ENCODE measurements around the gene KNOP1.

Gene KNOP1

DNA sequence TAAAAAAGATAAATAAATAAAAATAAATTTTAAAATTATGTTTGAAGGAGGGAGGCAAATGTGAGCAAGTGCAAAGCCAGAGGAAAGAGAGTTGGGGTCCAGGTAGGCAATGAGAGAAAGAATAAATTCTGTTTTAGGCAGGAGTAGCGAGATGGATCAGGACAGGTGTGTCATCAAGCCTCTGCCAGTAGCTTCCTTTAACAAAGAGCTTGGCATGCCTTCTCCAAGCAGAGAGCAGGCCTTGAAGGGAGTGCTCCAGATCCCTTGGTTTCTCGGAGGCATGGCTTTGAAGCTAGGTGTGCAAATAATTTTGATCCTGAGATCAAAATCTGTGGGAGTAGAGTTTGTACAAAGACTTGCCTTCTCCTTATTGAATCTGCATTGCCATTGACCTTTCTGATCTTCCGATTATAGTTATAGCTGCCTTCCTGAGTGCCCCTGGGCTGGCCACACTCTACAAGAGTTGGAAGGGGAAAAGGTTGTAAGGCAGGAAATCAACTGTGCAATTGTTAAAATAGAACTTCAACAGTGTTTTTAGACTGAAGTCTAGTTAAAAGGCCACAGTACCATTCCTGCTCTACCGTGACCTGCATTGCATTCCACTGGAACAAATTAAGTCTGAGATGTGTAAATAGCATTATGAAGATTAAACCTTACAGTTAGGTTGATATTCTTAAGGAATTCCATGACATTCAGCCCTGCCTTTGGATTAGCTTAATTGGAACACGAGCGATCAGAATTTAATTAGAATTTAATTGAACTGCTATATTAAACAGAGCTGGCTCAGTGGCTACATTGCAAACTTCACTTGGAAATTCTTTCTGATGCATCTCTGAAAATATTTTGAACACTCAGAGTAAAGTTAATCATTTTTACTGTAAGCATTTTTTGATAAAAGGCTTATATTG is 33.7 kb upstream of the KNOP1 start:
- no peak for TF ChIP-seq POLR2A (IDR thresholded peaks at IDR 0.05; ENCODE audit: low read depth, low read length)
- no peak for DNase-seq (ENCODE audit: insufficient read length, low spot score)
- FAIRE-seq, result no peak

- DNase-seq (ENCODE audit: insufficient read length, low spot score), result no peak
- no peak for TF ChIP-seq POLR2A (IDR thresholded peaks at IDR 0.05; ENCODE audit: low read depth, low read length)
- no peak for FAIRE-seq
Observed at GRCh38 chr16:19749571-19750080, 31.6 kb upstream of the KNOP1 start.

GRCh38 chr16:19748389-19749168 is 30.6 kb upstream of the KNOP1 start:
- no peak for DNase-seq (ENCODE audit: insufficient read length, low spot score)
- no peak for TF ChIP-seq POLR2A (IDR thresholded peaks at IDR 0.05; ENCODE audit: low read depth, low read length)
- FAIRE-seq, result no peak

DNA sequence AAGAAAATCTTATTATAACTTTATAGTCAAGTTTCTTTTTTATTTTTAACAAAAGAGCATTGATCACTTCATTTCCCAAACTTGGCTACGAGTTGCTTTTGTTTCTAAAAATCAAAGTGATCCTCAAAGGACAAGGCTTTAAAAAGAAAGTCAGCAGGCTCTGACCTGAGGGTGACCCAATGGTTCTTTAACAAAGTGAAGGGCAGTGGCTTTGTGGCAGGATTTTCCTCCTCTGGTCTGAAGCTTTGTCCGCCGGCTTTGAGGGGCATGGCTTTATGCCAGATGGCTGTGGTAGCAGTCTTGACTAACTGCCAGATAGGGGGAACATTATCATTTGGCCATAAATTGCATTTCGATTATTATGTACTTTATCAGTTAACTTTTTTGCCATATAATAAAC is 28.5 kb upstream of the KNOP1 start:
- no peak for TF ChIP-seq POLR2A (IDR thresholded peaks at IDR 0.05; ENCODE audit: low read depth, low read length)
- DNase-seq (ENCODE audit: insufficient read length, low spot score) (no peak), FAIRE-seq (no peak)

DNA sequence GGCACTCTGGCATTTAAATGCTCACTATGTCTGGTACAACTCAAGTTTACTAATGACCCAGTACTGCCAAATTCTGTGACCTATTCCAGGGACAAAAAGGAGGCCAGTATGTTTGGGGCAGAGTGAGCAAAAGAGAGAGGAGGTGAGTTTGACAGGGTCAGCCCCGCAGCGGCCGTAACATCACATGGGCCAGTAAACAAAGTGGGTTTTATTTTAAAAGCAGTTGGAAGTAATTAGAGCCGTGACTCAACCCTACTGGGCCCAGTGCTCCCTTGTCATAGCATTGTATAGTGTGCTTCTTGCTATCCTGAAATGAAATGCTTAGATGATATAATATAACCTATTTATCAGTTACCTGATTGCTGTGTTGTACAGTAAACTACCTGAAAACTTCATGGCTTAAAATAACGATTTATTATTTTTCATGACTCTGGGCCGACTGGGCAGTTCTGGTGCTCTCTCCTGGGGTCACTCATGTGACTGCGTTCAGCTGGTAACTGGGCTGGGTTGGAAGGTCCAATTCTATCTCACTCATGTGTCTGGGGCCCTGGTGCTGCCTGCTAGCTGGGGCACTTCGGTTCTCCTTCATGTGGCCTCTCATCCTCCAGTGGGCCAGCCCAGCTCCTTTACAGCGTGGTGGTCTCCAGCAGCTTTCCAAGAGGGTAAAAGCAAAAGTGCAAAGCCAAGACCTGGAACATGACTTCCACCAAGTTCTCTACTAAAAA is 27.4 kb upstream of the KNOP1 start:
- DNase-seq (ENCODE audit: insufficient read length, low spot score) (no peak), FAIRE-seq (no peak)
- no peak for TF ChIP-seq POLR2A (IDR thresholded peaks at IDR 0.05; ENCODE audit: low read depth, low read length)

GRCh38 chr16:19744670-19745069 is 26.6 kb upstream of the KNOP1 start:
- FAIRE-seq (no peak), DNase-seq (ENCODE audit: insufficient read length, low spot score) (no peak)
- TF ChIP-seq POLR2A (IDR thresholded peaks at IDR 0.05; ENCODE audit: low read depth, low read length), result no peak

DNA sequence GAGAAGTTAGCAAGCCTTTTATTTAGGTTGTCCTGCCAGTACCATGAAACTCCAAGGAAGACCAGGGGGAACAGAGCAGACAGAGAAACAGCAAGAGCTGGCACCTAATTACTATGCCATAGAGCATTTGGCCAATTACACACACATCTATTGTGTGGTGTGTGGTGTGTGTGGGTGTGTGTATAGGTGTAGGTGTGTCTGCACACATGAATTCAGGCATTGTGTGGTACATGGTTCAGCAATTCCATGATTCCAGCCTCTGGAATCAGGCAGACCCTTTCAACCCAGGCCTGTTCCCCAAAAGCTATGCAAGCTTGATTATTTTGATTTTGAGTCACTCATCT is 25.8 kb upstream of the KNOP1 start:
- TF ChIP-seq POLR2A (IDR thresholded peaks at IDR 0.05; ENCODE audit: low read depth, low read length), result no peak
- FAIRE-seq (no peak), DNase-seq (ENCODE audit: insufficient read length, low spot score) (no peak)

DNA sequence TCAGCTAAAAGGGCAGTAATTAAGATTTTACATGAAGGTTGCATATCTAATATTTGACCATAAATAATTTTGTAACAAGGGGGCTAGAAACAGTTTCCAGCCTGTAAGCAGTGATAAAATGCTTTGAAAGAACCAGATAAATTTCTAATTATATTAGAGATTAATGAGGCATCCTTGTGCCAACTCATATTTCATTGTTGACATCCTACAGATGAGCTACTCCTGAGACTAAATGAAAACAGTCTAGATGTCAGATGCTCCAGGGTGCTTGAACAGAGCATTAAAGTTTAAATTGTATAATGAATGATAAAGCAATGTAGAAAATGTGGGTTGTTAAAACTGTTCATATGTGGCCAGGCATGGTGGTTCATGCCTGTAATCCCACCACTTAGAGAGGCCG is 23.3 kb upstream of the KNOP1 start:
- FAIRE-seq, result no peak
- DNase-seq (ENCODE audit: insufficient read length, low spot score), result no peak
- no peak for TF ChIP-seq POLR2A (IDR thresholded peaks at IDR 0.05; ENCODE audit: low read depth, low read length)

DNA sequence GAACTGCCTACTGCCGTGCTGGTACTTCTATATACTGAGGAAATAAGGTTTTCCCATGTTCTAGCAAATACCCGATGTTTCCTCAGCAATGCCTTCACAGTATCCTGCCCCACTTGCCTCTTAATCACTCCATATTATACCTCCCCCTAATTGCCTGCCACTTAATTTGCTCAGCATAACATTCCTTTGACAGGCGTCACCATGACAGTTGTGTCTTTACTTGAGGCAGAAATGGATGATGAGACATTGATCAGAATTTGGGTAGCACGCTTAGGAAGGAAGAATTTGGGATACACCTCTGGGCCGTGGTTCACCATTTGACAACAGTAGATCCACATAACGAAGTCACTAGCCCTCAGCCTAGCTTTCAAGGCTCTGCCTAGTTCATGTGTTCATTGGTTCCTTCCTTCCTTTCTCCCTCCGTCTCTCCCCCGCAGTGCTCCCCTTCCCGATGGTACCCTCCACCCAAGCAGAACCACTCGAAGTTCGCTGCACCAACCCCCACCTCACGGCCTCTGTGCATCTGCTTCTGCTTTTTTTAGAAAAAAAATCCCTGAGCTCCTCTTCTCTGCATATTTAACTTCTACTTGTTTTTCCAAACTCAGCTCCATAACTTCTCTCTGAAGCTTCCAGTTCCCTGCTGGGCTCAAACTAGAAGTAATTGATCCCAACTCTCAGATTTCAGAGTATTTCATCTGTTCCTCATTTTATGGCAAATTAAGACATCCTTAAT is 19.4 kb upstream of the KNOP1 start:
- no peak for DNase-seq (ENCODE audit: insufficient read length, low spot score)
- TF ChIP-seq POLR2A (IDR thresholded peaks at IDR 0.05; ENCODE audit: low read depth, low read length), result no peak
- no peak for FAIRE-seq

GRCh38 chr16:19735074-19735867 is 17.2 kb upstream of the KNOP1 start:
- TF ChIP-seq POLR2A (IDR thresholded peaks at IDR 0.05; ENCODE audit: low read depth, low read length), result no peak
- DNase-seq (ENCODE audit: insufficient read length, low spot score) (no peak), FAIRE-seq (no peak)

GRCh38 chr16:19733551-19733950 is 15.5 kb upstream of the KNOP1 start:
- DNase-seq (ENCODE audit: insufficient read length, low spot score) (no peak), FAIRE-seq (no peak)
- TF ChIP-seq POLR2A (IDR thresholded peaks at IDR 0.05; ENCODE audit: low read depth, low read length), result no peak

GRCh38 chr16:19728636-19728965 is 10.6 kb upstream of the KNOP1 start:
- FAIRE-seq (no peak), DNase-seq (ENCODE audit: insufficient read length, low spot score) (no peak)
- no peak for TF ChIP-seq POLR2A (IDR thresholded peaks at IDR 0.05; ENCODE audit: low read depth, low read length)

- DNase-seq (ENCODE audit: insufficient read length, low spot score), result no peak
- TF ChIP-seq POLR2A (IDR thresholded peaks at IDR 0.05; ENCODE audit: low read depth, low read length), result no peak
- no peak for FAIRE-seq
Observed at GRCh38 chr16:19722981-19723380, 5.0 kb upstream of the KNOP1 start.
